ENCODE results near the gene REC8.

- TF ChIP-seq, protein P1, sequence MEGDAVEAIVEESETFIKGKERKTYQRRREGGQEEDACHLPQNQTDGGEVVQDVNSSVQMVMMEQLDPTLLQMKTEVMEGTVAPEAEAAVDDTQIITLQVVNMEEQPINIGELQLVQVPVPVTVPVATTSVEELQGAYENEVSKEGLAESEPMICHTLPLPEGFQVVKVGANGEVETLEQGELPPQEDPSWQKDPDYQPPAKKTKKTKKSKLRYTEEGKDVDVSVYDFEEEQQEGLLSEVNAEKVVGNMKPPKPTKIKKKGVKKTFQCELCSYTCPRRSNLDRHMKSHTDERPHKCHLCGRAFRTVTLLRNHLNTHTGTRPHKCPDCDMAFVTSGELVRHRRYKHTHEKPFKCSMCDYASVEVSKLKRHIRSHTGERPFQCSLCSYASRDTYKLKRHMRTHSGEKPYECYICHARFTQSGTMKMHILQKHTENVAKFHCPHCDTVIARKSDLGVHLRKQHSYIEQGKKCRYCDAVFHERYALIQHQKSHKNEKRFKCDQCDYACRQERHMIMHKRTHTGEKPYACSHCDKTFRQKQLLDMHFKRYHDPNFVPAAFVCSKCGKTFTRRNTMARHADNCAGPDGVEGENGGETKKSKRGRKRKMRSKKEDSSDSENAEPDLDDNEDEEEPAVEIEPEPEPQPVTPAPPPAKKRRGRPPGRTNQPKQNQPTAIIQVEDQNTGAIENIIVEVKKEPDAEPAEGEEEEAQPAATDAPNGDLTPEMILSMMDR (IDR thresholded peaks at IDR 0.05; ENCODE audit: insufficient read depth, low read length), result no peak
- no peak for TF ChIP-seq GABPA (IDR thresholded peaks at IDR 0.05; ENCODE audit: low read depth)
- TF ChIP-seq POLR2AphosphoS5 (IDR thresholded peaks at IDR 0.05; ENCODE audit: low read depth), result no peak
- no peak for TF ChIP-seq SPI1 (IDR thresholded peaks at IDR 0.05; ENCODE audit: borderline replicate concordance, low read depth)
These were observed 22.4 kb downstream of the REC8 start for GRCh38 chr14:24194186-24194872.

Data from HL-60 (cell line).